GM12865 (cell line): ENCODE data around the gene TPPP3.

Experiments used
- DNase-seq: peaks from one replicate; pipeline ENCODE4 v3.0.0; 2010; ENCODE audit warnings: low read depth
- H3K4me3 ChIP-seq: 2 replicates; pipeline ENCODE4 v1.5.1; 2011; ENCODE audit warnings: mild to moderate bottlenecking, low read depth, low read length, control low read depth
- TF ChIP-seq, protein P1 (sequence below): IDR thresholded peaks from 2 replicates; pipeline ENCODE4 v1.5.1; 2011; ENCODE audit warnings: low read length, control low read depth, low read depth, inconsistent platforms; ENCODE audit not compliant: insufficient read depth; ENCODE audit errors: missing control alignments

TPPP3 gene

DNA sequence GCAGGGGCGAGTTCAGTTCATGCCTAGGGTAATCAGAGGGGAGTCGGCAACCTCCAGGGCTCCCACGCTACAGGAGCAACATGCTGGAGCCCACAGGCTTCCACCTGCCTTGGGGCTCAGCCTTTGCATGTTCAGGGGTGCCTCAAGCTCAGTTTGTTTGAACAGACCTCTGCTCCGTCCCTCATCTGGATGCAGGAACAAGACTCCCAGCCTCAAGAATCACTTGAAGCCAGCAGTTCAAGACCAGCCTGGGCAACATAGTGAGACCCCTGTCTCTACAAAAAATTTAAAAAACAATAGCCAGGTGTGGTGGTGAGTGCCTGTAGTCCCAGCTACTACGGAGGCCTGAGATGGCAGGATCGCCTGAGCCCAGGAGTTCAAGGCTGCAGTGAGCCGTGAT, 32.7 kb upstream of the TPPP3 start:
- DNase-seq: no peak
- no peak overlapping the region for H3K4me3 ChIP-seq
- TF ChIP-seq, protein P1, sequence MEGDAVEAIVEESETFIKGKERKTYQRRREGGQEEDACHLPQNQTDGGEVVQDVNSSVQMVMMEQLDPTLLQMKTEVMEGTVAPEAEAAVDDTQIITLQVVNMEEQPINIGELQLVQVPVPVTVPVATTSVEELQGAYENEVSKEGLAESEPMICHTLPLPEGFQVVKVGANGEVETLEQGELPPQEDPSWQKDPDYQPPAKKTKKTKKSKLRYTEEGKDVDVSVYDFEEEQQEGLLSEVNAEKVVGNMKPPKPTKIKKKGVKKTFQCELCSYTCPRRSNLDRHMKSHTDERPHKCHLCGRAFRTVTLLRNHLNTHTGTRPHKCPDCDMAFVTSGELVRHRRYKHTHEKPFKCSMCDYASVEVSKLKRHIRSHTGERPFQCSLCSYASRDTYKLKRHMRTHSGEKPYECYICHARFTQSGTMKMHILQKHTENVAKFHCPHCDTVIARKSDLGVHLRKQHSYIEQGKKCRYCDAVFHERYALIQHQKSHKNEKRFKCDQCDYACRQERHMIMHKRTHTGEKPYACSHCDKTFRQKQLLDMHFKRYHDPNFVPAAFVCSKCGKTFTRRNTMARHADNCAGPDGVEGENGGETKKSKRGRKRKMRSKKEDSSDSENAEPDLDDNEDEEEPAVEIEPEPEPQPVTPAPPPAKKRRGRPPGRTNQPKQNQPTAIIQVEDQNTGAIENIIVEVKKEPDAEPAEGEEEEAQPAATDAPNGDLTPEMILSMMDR: no peak

DNA sequence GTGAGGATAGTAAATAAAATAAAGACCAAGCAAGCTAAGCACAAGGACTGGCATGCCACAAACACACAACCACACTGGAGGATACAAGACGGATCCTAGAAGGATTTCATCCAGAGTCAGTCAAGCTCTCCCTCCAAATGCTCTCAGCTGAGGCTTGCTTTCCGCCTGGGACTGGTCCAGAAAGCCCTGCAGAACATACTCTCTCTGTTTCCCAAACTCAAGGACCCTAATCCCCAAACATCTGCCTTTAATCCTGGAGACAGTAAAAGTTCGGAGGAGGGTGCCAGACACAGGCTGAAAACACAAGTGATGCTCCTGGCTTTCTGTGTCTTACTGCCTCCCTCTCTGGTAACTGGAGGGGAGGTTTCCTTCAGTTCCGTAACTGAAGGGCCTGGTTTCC, 32.3 kb upstream of the TPPP3 start:
- no peak overlapping the region for H3K4me3 ChIP-seq
- no peak for DNase-seq

DNA sequence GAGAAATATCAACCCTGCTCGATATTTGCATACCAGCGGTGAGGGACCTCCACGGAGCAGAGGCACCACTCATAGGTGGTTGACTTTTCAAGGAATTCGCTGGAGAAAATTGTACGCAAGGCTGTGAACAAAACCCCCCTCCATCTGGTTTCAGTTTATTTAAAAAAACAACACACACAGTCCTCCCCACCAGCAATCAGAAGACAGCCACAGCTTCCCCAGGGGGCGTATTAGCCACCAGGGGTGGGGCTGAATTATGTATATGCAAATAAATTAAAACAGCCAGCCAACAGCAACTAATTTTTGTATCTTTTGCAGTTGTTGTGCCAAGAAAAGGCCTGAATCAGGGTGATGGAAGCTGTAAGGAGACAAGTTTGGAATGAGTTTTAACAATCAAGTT, 31.8 kb upstream of the TPPP3 start:
- DNase-seq: no peak
- no peak overlapping the region for H3K4me3 ChIP-seq
- TF ChIP-seq, protein P1: no peak

More for the DNA sequence above, 32.3 kb upstream of the TPPP3 start:
- TF ChIP-seq, protein P1: no peak

DNA sequence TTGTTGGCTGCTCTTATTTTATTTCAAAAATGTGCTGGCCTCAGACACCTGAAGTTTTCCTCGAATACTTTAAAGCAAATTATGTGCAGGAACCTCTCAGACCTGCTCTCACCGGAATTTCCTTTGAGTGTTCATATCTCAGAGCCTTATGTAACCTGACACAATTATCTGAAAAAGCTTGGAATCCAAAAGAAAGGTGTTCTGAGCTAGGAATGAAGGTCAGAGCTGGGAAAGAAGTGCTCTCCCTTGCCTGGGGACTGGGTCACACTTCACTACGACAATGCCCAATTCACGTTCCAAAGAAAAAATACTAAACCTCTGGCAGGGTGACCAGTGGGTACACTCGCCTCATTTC, 30.9 kb upstream of the TPPP3 start:
- no peak overlapping the region for H3K4me3 ChIP-seq
- TF ChIP-seq, protein P1: no peak
- no peak for DNase-seq

DNA sequence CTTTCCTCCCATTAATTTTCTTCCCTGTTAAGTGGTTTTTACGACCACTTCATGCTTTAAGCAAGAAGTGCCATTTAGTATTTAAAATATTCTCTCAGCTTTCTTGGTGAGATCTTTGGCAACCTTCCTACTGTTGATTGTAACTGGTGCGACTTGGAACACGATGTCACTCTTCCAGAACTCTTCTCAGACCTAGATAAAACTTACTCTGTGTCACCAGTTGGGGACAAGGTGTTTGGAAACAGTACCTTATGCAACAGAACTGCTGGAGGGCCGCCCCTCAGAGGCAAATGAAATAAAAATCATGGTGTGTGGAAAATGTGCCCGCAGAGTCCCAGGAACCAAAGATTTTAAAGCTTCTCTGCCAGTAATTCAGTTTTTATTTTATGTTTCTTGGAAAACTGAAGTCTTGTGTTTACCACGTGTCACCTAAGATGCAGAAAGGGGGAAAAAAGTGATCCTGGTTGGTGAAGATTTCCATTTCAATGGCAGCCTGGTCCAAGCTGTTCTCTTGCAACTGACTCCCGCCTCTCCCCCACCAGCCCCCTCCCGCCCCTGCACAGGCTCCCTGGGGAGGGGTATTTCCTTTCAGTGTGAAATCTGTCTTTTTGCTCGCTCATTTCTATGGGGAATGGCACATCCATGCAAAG, 30.4 kb upstream of the TPPP3 start:
- H3K4me3 ChIP-seq: no peak overlapping the region
- TF ChIP-seq, protein P1: no peak
- DNase-seq: no peak

DNA sequence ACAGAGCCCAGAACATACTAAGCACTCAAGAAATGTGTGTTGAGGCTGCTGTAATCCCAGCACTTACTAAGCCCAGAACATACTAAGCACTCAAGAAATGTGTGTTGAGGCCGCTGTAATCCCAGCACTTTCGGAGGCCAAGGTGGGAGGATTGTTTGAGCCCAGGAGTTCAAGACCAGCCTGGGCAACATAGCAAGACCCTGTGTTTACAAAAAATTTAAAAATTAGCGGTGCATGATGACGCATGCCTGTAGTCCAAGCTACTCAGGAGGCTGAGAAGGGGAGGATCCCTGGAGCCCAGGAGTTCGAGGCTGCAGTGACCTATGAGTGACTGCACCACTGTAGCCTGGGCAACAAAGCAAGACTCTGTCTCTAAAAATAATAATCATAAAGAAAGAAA, 29.7 kb upstream of the TPPP3 start:
- no peak overlapping the region for H3K4me3 ChIP-seq
- no peak for DNase-seq
- TF ChIP-seq, protein P1: no peak

DNA sequence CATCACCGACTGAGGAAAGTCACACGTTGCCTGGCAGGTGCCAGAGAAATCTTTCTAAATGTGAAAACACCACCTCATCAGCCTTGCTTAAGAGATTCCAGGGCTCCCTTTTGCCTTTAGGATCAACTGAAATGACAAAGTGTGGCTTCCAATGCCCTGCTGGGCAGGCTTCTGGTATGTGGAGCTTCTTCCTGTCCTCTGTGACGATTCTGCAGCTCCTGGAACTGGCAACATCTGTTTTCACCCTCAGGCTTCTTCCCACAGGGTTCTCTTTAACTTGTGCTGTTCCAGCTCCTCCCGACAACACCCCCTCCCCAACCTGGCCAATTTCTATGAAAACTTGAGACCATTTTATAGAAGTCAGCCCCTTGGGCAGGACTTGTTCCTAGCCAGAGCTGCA, 27.7 kb upstream of the TPPP3 start:
- no peak for DNase-seq
- TF ChIP-seq, protein P1: no peak
- H3K4me3 ChIP-seq: no peak overlapping the region
